H1 (cell line): ENCODE measurements around the gene HILPDA. TPM values are rescaled to one million over a fixed set of nuclear protein-coding genes. Genes with fewer than 3 reads are reported as not detected.

ENCODE experiments used
- CTCF ChIA-PET: fragments of 300-600 bp; sonication (Branson Sonifier 250); formaldehyde crosslinking; loops from one replicate; lab custom pipeline; 2021; ENCODE audit not compliant: partially characterized antibody; lab: Charles Lee
- POLR2A ChIA-PET: fragments of 300-600 bp; sonication (Branson Sonifier 250); formaldehyde crosslinking; loops from one replicate; lab custom pipeline; 2021; ENCODE audit warnings: inconsistent platforms; ENCODE audit not compliant: partially characterized antibody; lab: Charles Lee
- DNase-seq, 2 experiments: peaks; one replicate each; pipeline versions ENCODE4 v3.0.0 to v3.0.0-alpha.2; 2010 to 2022; ENCODE audit warnings: low spot score in 2 of 2, low read depth in 1 of 2, mixed read lengths in 1 of 2
- FAIRE-seq: peaks from 2 replicates; lab custom pipeline; 2011; peaks lifted over from hg19 to GRCh38; lab: Jason Lieb, UNC
- H2AFZ ChIP-seq: 2 replicates; pipeline ENCODE4 v1.8.1; 2012; ENCODE audit warnings: low read length, inconsistent platforms
- H2AK5ac ChIP-seq: 2 replicates; pipeline ENCODE4 v1.6.1; 2013; ENCODE audit warnings: low read depth, low read length
- H2BK120ac ChIP-seq: replicated peaks from 2 replicates; pipeline ENCODE3; 2013; ENCODE audit warnings: low read depth, low read length, inconsistent platforms
- H2BK12ac ChIP-seq: 2 replicates; pipeline ENCODE4 v1.6.1; 2013; ENCODE audit warnings: low read depth, low read length
- H2BK15ac ChIP-seq: 2 replicates; pipeline ENCODE4 v1.6.1; 2013; ENCODE audit warnings: low read length
- H2BK20ac ChIP-seq: 2 replicates; pipeline ENCODE4 v1.6.1; 2013; ENCODE audit warnings: low read length
- H2BK5ac ChIP-seq: 2 replicates; pipeline ENCODE4 v1.6.1; 2013; ENCODE audit warnings: low read depth, low read length
- H3K14ac ChIP-seq: 2 replicates; pipeline ENCODE4 v1.6.1; 2013; ENCODE audit warnings: inconsistent platforms; ENCODE audit not compliant: insufficient read length
- H3K18ac ChIP-seq: 2 replicates; pipeline ENCODE4 v1.6.1; 2013; ENCODE audit warnings: low read length; ENCODE audit errors: extremely low read depth
- H3K23ac ChIP-seq: 2 replicates; pipeline ENCODE4 v1.6.1; 2013; ENCODE audit warnings: inconsistent platforms; ENCODE audit not compliant: insufficient read length
- H3K23me2 ChIP-seq: 2 replicates; pipeline ENCODE4 v1.6.1; 2013; ENCODE audit warnings: low read depth, low read length
- H3K27ac ChIP-seq: 2 replicates; pipeline ENCODE4 v1.6.1; 2011; ENCODE audit warnings: low read depth, low read length, inconsistent platforms
- H3K27me3 ChIP-seq, 4 experiments: replicated peaks in 1 of 4; 1 replicate in 1 of 4; 2 replicates in 3 of 4; pipeline versions ENCODE4 v1.6.1 to v1.8.1; 2011 to 2013; ENCODE audit warnings: low read length in 3 of 4, mild to moderate bottlenecking in 3 of 4, inconsistent platforms in 2 of 4, mixed read lengths in 2 of 4, moderate library complexity in 1 of 4; ENCODE audit not compliant: control insufficient read depth in 3 of 4, insufficient read depth in 3 of 4; ENCODE audit errors: extremely low read depth in 1 of 4
- H3K36me3 ChIP-seq, 4 experiments: 2 replicates each; pipeline versions ENCODE4 v1.6.1 to v1.8.1; 2011 to 2013; ENCODE audit warnings: mild to moderate bottlenecking in 4 of 4, low read length in 3 of 4, moderate library complexity in 2 of 4, control low read depth in 1 of 4, inconsistent platforms in 1 of 4; ENCODE audit not compliant: insufficient read depth in 4 of 4, control insufficient read depth in 2 of 4
- H3K4ac ChIP-seq: replicated peaks from 2 replicates; pipeline ENCODE3; 2013; ENCODE audit warnings: low read length, low read depth, mixed read lengths, inconsistent platforms; ENCODE audit not compliant: insufficient read length
- H3K4me1 ChIP-seq, 4 experiments: replicated peaks in 1 of 4; 1 replicate in 1 of 4; 2 replicates in 3 of 4; pipeline versions ENCODE4 v1.6.1 to v1.8.1; 2011 to 2013; ENCODE audit warnings: low read length in 3 of 4, inconsistent platforms in 2 of 4, mixed read lengths in 1 of 4; ENCODE audit not compliant: insufficient read depth in 4 of 4, control insufficient read depth in 3 of 4
- H3K4me2 ChIP-seq, 2 experiments: 2 replicates each; pipeline versions ENCODE4 v1.6.1 to v1.8.1; 2011 to 2013; ENCODE audit warnings: low read depth in 2 of 2, low read length in 2 of 2, control low read depth in 1 of 2, inconsistent platforms in 1 of 2, mild to moderate bottlenecking in 1 of 2; ENCODE audit not compliant: insufficient read depth in 1 of 2
- H3K4me3 ChIP-seq, 4 experiments: fragments of 200-600, 300-600 bp in 1 of 4; sonication (generic), shearing (Covaris generic), sonication (Bioruptor Twin) in 1 of 4; 2 replicates each; pipeline versions ENCODE4 v1.5.1 to v1.8.1; 2011 to 2016; ENCODE audit warnings: low read length in 4 of 4, low read depth in 3 of 4, control low read depth in 2 of 4, inconsistent platforms in 2 of 4, mild to moderate bottlenecking in 2 of 4, mixed read lengths in 1 of 4, moderate library complexity in 1 of 4; ENCODE audit not compliant: insufficient read depth in 2 of 4; ENCODE audit errors: extremely low read depth in 1 of 4
- H3K56ac ChIP-seq: replicated peaks from 2 replicates; pipeline ENCODE3; 2013; ENCODE audit warnings: low read depth, mild to moderate bottlenecking, mixed read lengths, low read length, inconsistent platforms; ENCODE audit not compliant: insufficient read length
- H3K79me1 ChIP-seq: 2 replicates; pipeline ENCODE4 v1.6.1; 2013; ENCODE audit warnings: low read depth, low read length, control low read depth
- H3K79me2 ChIP-seq, 2 experiments: 2 replicates each; pipeline versions ENCODE4 v1.6.1 to v1.8.1; 2012 to 2013; ENCODE audit warnings: low read length in 2 of 2, mild to moderate bottlenecking in 2 of 2, inconsistent platforms in 1 of 2; ENCODE audit not compliant: insufficient read depth in 2 of 2, control insufficient read depth in 1 of 2
- H3K9ac ChIP-seq, 4 experiments: replicated peaks in 1 of 4; 1 replicate in 1 of 4; 2 replicates in 3 of 4; pipeline versions ENCODE4 v1.6.1 to v1.8.1; 2011 to 2013; ENCODE audit warnings: low read depth in 3 of 4, low read length in 3 of 4, control low read depth in 2 of 4, mild to moderate bottlenecking in 2 of 4, moderate library complexity in 2 of 4, inconsistent platforms in 1 of 4; ENCODE audit errors: extremely low read depth in 1 of 4
- H3K9me3 ChIP-seq, 2 experiments: 2 replicates each; pipeline versions ENCODE4 v1.6.1 to v1.8.1; 2012 to 2013; ENCODE audit warnings: mild to moderate bottlenecking in 2 of 2, moderate library complexity in 2 of 2, control low read depth in 1 of 2, inconsistent platforms in 1 of 2, low read depth in 1 of 2, low read length in 1 of 2, mixed read lengths in 1 of 2; ENCODE audit not compliant: insufficient read depth in 2 of 2
- H4K20me1 ChIP-seq, 2 experiments: replicated peaks in 1 of 2; 2 replicates each; pipeline versions ENCODE3 to v1.8.1; 2011 to 2013; ENCODE audit warnings: inconsistent platforms in 2 of 2, low read length in 2 of 2, mild to moderate bottlenecking in 1 of 2; ENCODE audit not compliant: insufficient read depth in 2 of 2, control insufficient read depth in 1 of 2
- H4K5ac ChIP-seq: 2 replicates; pipeline ENCODE4 v1.6.1; 2013; ENCODE audit warnings: low read length, low read depth, mixed read lengths, inconsistent platforms; ENCODE audit not compliant: insufficient read length
- H4K8ac ChIP-seq: 2 replicates; pipeline ENCODE4 v1.8.0; 2013; ENCODE audit warnings: mild to moderate bottlenecking, moderate library complexity, low read length, inconsistent platforms; ENCODE audit not compliant: insufficient read depth; ENCODE audit errors: extremely low read depth
- H4K91ac ChIP-seq: replicated peaks from 2 replicates; pipeline ENCODE3; 2013; ENCODE audit warnings: low read length, mixed read lengths, inconsistent platforms; ENCODE audit not compliant: insufficient read length
- BRCA1 ChIP-seq: IDR thresholded peaks from 2 replicates; pipeline ENCODE4 v1.6.1; 2012; ENCODE audit warnings: low read depth, low read length, improper control_type of control experiment
- CHD1 ChIP-seq: IDR thresholded peaks from 2 replicates; pipeline ENCODE4 v1.6.1; 2012; ENCODE audit warnings: low read depth, low read length, improper control_type of control experiment
- GABPA ChIP-seq: IDR thresholded peaks from 2 replicates; pipeline ENCODE4 v1.6.1; 2011; ENCODE audit warnings: mild to moderate bottlenecking, low read length, moderate library complexity, borderline replicate concordance; ENCODE audit not compliant: insufficient read depth
- MAFK ChIP-seq: IDR thresholded peaks from 2 replicates; pipeline ENCODE4 v1.6.1; 2012; ENCODE audit warnings: low read depth, mild to moderate bottlenecking, improper control_type of control experiment, low read length
- POU5F1 ChIP-seq: IDR thresholded peaks from 2 replicates; pipeline ENCODE4 v1.6.1; 2011; ENCODE audit warnings: low read depth, mild to moderate bottlenecking, low read length, moderate library complexity
- SIN3A ChIP-seq, 2 experiments: IDR thresholded peaks in 1 of 2; conservative IDR thresholded peaks in 1 of 2; 2 replicates each; pipeline ENCODE4 v1.6.1; 2011 to 2012; ENCODE audit warnings: low read length in 2 of 2, improper control_type of control experiment in 1 of 2, low read depth in 1 of 2, mild to moderate bottlenecking in 1 of 2
- SP2 ChIP-seq: IDR thresholded peaks from 2 replicates; pipeline ENCODE4 v1.6.1; 2012; ENCODE audit warnings: mild to moderate bottlenecking, low read length, inconsistent platforms
- TAF7 ChIP-seq: optimal IDR thresholded peaks from 2 replicates; pipeline ENCODE3; 2011; ENCODE audit warnings: low read depth, mild to moderate bottlenecking, inconsistent platforms, low read length, moderate library complexity, borderline replicate concordance
- YY1 ChIP-seq: IDR thresholded peaks from 2 replicates; pipeline ENCODE4 v1.6.1; 2011; ENCODE audit warnings: low read depth, mild to moderate bottlenecking, low read length
- WGBS, 2 experiments: shearing (Covaris generic) in 1 of 2; methylation state at CpG; one replicate each; pipeline versions ENCODE4 v1.1.6 to v1.1.7; 2013 to 2015; ENCODE audit warnings: low lambda C conversion rate in 2 of 2, mixed read lengths in 2 of 2, inconsistent platforms in 1 of 2, low coverage in 1 of 2, missing lambda C conversion rate in 1 of 2; ENCODE audit not compliant: insufficient replicate concordance in 2 of 2, insufficient coverage in 1 of 2, insufficient read length in 1 of 2; ENCODE audit errors: extremely low coverage in 1 of 2, missing lambda C conversion rate in 1 of 2; 5-methylcytosine and 5-hydroxymethylcytosine counted together
- polyA plus RNA-seq, 7 experiments: library from polyadenylated mRNA; depleted of rRNA in 3 of 7; stranded (reverse) in 5 of 7; unstranded in 2 of 7; fragments of >200 nt in 5 of 7; fragments of 200-250 nt in 2 of 7; gene quantifications; 1 replicate in 5 of 7; 2 replicates in 1 of 7; 4 replicates in 1 of 7; pipeline versions ENCODE4 v1.2.1 to v1.2.3, GENCODE V29; 2011 to 2013; ENCODE audit warnings: missing spikeins in 2 of 7, mixed read lengths in 2 of 7
- total RNA-seq: library from RNA; stranded (reverse); fragmentation: NEBNext Ultra II Directional; extraction: Animal tissue kit (Norgen Biotek cat#: 25700); gene quantifications from 2 replicates; pipeline ENCODE4 v1.2.1, GENCODE V29; 2021

Gene HILPDA
- total and polyA plus RNA-seq, 2 of the 8 experiments (the other 6 are each of a cell fraction or from before 2014, with no cell fraction given): 35.6 to 80.0 TPM

- Histone ChIP-seq H2BK120ac (no peak overlapping the region), H3K27me3 (peaks cover 2 to 23% (median 10%) of the 10 kb centered on the region in 4 experiments; a peak in 6 of 7 replicates), H3K79me1 (no peaks in the 10 kb centered on the region), H4K5ac (no peak overlapping the region), H3K14ac (no peak overlapping the region), H3K9me3 (no peaks in the 10 kb centered on the region), H3K18ac (no peak overlapping the region), H3K4me2 (no peak overlapping the region), H3K36me3 (no peaks in the 10 kb centered on the region), H3K4me1 (0 out of 7 replicates have a peak, but pooled peaks cover 0 to 3% (median 0%) of the 10 kb centered on the region in 4 experiments), H3K9ac (no peak overlapping the region), H2BK15ac (no peak overlapping the region), H2BK12ac (no peak overlapping the region), H3K79me2 (no peaks in the 10 kb centered on the region), H2BK5ac (no peak overlapping the region), H3K4ac (no peak overlapping the region), H3K23me2 (peaks cover 3% of the 10 kb centered on the region; the same call in 1 of the 2 replicates), H3K56ac (no peak overlapping the region), H2BK20ac (no peak overlapping the region), H2AFZ (no peak overlapping the region), H3K23ac (no peak overlapping the region), H3K4me3 (no peak overlapping the region), H2AK5ac (no peak overlapping the region), H4K20me1 (no peaks in the 10 kb centered on the region), H4K8ac (no peak overlapping the region), H3K27ac (no peak overlapping the region), H4K91ac (no peak overlapping the region)
- ChIA-PET CTCF (interaction anchor here (1.0 to 24.8 kb wide), 12 partner anchors 8 to 67 kb away, joined by 3 to 188 read pairs (median 8); partner anchors contain the start of gene HILPDA), POLR2A (interaction anchor here (1.2 to 1.8 kb wide), 3 partner anchors 14 to 45 kb away, joined by 3 to 4 read pairs (median 4); no protein-coding TSS in a partner anchor)
- FAIRE-seq (no peak), DNase-seq (no peak)
- WGBS, 2 experiments: 97% methylated on average over 4 of the region's 4 CpGs; no CpG with 5 or more reads in 1 of the 2 experiments
- TF ChIP-seq SP2 (no peak), CHD1 (no peak), POU5F1 (no peak), SIN3A (conservative IDR thresholded peaks at IDR 0.05 in 1 of 2, IDR thresholded peaks at IDR 0.05 in 1 of 2; ENCODE audit: low read depth in 1 of 2, low read length in 2 of 2) (no peak), MAFK (no peak), TAF7 (no peak), GABPA (no peak), YY1 (no peak), BRCA1 (no peak)
Observed at GRCh38 chr7:128415217-128415785, 40.4 kb upstream of the HILPDA start.
